BJ (cell line): Measurements from ENCODE around the gene CENPN. TPM values are rescaled to one million over a fixed set of nuclear protein-coding genes. Genes with fewer than 3 reads are reported as not detected.

ENCODE experiments used
- CTCF ChIA-PET: fragments of 350-600 bp; formaldehyde crosslinking; extraction: SDS; loops from one replicate; lab custom pipeline; 2021; ENCODE audit warnings: antibody characterized with exemption, inconsistent platforms; lab: Yijun Ruan, JAX
- POLR2A ChIA-PET: fragments of 300-600 bp; sonication (Branson Sonifier 250); formaldehyde crosslinking; extraction: SDS; loops from one replicate; lab custom pipeline; 2021; ENCODE audit warnings: antibody characterized with exemption; lab: Charles Lee
- DNase-seq: peaks from one replicate; pipeline ENCODE4 v3.0.0-alpha.2; 2011; ENCODE audit warnings: low read depth
- H3K27me3 ChIP-seq: 2 replicates; pipeline ENCODE4 v1.6.0; 2011; ENCODE audit warnings: low read length; ENCODE audit not compliant: control insufficient read depth, insufficient read depth
- H3K36me3 ChIP-seq: 2 replicates; pipeline ENCODE4 v1.5.1; 2011; ENCODE audit warnings: low read length; ENCODE audit not compliant: control insufficient read depth, insufficient read depth
- H3K4me3 ChIP-seq: 2 replicates; pipeline ENCODE4 v1.5.1; 2011; ENCODE audit warnings: low read depth, mild to moderate bottlenecking, control low read depth, low read length
- polyA plus RNA-seq: library from polyadenylated mRNA; depleted of rRNA; stranded (reverse); fragments of >200 nt; gene quantifications from 2 replicates; pipeline ENCODE4 v1.2.3, GENCODE V29; 2011
- TF ChIP-seq, protein P1 (sequence below): IDR thresholded peaks from 2 replicates; pipeline ENCODE4 v1.5.1; 2011; ENCODE audit warnings: low read depth, mild to moderate bottlenecking, control low read depth, inconsistent platforms, low read length, moderate library complexity; ENCODE audit not compliant: insufficient read depth

The CENPN gene
- polyA plus RNA-seq, 1 experiment, result 24.8 TPM

DNA sequence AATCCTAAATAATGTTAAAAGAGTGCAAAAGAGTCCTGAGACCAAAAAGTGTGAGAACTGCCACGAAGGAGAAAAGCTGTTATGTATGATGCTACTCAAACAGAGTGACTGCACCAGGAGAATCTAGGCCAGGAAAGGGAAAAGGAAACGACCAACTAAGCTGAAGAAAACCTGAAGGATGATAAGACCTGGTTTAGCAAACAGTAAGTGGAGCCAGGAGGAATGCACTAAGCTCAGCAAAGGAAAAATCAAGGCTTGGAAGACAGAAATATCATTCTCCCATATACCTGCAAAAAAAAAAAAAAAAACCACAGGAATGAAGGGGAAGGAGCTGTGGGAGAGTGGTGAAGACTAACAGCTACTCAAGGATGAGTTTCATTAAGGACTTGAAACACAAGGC, 21.4 kb upstream of the CENPN start:
- POLR2A ChIA-PET, result interaction anchor here (0.7 kb wide), 1 partner anchor 11 kb away, joined by 14 read pairs; no protein-coding TSS in a partner anchor
- no peak overlapping the region for H3K4me3 ChIP-seq
- no peaks in the 10 kb centered on the region for H3K36me3 ChIP-seq
- TF ChIP-seq, protein P1, sequence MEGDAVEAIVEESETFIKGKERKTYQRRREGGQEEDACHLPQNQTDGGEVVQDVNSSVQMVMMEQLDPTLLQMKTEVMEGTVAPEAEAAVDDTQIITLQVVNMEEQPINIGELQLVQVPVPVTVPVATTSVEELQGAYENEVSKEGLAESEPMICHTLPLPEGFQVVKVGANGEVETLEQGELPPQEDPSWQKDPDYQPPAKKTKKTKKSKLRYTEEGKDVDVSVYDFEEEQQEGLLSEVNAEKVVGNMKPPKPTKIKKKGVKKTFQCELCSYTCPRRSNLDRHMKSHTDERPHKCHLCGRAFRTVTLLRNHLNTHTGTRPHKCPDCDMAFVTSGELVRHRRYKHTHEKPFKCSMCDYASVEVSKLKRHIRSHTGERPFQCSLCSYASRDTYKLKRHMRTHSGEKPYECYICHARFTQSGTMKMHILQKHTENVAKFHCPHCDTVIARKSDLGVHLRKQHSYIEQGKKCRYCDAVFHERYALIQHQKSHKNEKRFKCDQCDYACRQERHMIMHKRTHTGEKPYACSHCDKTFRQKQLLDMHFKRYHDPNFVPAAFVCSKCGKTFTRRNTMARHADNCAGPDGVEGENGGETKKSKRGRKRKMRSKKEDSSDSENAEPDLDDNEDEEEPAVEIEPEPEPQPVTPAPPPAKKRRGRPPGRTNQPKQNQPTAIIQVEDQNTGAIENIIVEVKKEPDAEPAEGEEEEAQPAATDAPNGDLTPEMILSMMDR, result no peak
- H3K27me3 ChIP-seq, result no peaks in the 10 kb centered on the region
- no peak for DNase-seq
- CTCF ChIA-PET, result interaction anchor here (1.0 kb wide), 1 partner anchor 61 kb away, joined by 4 read pairs; no protein-coding TSS in a partner anchor

DNA sequence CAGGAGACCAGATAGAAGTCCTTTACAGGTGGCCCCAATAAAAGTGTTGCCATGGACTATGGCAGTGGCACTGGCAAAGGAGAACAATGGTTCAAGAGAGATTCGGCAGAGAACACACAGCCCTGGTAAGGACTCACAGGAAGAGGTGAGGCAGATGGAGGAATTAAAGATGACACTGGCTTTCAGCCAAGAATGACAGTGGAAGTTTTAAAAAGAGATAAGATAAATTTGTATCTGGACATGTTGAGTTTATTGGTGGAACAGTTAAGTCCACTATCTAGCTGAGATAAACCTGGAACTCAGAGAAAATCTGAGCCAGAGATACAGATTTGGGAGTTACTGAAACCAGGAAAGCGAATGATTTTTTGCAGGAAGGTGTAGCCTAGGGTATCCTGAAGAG, 20.5 kb upstream of the CENPN start:
- no peak overlapping the region for H3K4me3 ChIP-seq
- no peaks in the 10 kb centered on the region for H3K27me3 ChIP-seq
- ChIA-PET POLR2A (interaction anchor here (0.7 kb wide), 1 partner anchor 12 kb away, joined by 14 read pairs; no protein-coding TSS in a partner anchor), CTCF (interaction anchor here (1.0 to 1.2 kb wide), 3 partner anchors 12 to 62 kb away, joined by 3 to 4 read pairs (median 4); no protein-coding TSS in a partner anchor)
- TF ChIP-seq, protein P1, result no peak
- H3K36me3 ChIP-seq, result no peaks in the 10 kb centered on the region; the same call in 1 of the 2 replicates
- DNase-seq, result no peak

DNA sequence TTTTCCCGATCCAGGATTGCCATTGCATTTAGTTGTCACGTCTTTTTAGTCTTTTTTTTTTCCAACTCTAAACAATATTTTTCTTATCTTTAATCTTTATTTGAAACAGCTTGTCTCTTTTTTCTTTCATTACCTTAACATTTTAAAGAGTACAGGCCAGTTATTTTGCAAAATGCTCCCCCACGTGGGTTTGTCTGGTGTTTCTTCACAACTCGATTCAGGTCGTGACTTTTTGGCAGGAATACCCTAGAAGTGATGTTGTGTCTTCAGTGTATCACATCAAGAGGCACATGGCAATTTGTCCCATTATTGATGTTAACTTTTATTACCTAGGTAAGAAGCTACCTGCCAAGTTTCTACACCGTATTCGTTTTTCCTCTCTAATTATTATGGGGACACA, 18.3 kb upstream of the CENPN start:
- Histone ChIP-seq H3K4me3 (no peak overlapping the region), H3K36me3 (no peaks in the 10 kb centered on the region; the same call in 1 of the 2 replicates), H3K27me3 (no peaks in the 10 kb centered on the region)
- POLR2A ChIA-PET, result no interaction called here
- TF ChIP-seq, protein P1, result no peak
- CTCF ChIA-PET, result interaction anchor here (0.7 to 1.3 kb wide), 3 partner anchors 16 to 43 kb away, joined by 3 to 4 read pairs (median 3); no protein-coding TSS in a partner anchor
- DNase-seq, result no peak

DNA sequence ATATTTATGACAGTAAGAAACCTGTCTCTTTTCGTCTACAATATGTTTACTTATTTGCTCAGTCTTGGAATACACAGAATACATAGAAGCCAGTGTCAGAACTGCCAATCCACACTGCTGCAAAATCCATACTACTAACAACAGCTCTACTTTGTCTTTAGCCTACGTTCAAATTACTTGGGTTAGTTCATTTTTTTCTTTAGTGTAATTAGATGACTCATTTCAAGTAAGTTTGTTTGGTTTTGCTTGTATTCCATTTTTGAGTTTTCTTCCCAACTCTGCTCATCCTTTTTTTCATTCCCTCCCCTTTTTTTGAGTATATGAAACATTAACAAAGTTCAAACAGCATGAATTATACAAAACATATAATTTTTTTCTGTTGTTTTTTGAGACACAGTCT, 17.2 kb upstream of the CENPN start:
- no peak for DNase-seq
- Histone ChIP-seq H3K27me3 (no peaks in the 10 kb centered on the region), H3K36me3 (no peaks in the 10 kb centered on the region; the same call in 1 of the 2 replicates), H3K4me3 (no peak overlapping the region)
- POLR2A ChIA-PET, result no interaction called here
- TF ChIP-seq, protein P1, result no peak
- CTCF ChIA-PET, result interaction anchor here (1.1 to 1.9 kb wide), 3 partner anchors 13 to 15 kb away, joined by 3 to 8 read pairs (median 4); no protein-coding TSS in a partner anchor

DNA sequence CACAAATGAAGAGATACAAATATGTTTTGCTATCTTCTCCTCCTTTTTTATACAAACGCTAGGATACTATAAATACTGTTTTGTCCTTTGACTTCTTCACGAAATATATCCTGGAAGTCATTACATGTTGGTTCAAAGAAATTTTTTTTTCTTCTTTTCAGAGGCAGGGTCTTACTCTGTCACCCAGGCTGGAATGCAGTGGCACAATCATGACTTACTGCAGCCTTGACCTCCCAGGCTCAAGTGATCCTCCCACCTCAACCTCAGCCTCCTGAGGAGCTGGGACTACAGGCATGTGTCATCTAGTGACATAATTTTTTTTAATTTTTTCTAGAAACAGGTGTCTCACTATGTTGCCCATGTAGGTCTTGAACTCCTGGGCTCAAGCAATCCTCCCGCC, 16.4 kb upstream of the CENPN start:
- ChIA-PET CTCF (interaction anchor here (1.3 to 1.9 kb wide), 3 partner anchors 12 to 16 kb away, joined by 4 to 8 read pairs (median 6); no protein-coding TSS in a partner anchor), POLR2A (no interaction called here)
- no peak overlapping the region for H3K4me3 ChIP-seq
- no peaks in the 10 kb centered on the region for H3K27me3 ChIP-seq
- TF ChIP-seq, protein P1, result no peak
- DNase-seq, result no peak
- no peaks in the 10 kb centered on the region; the same call in 1 of the 2 replicates for H3K36me3 ChIP-seq
